PFSK-1 (cell line): ENCODE data around the gene NAA15.

Experiments used
- POLR2AphosphoS5 ChIP-seq: IDR thresholded peaks from 2 replicates; pipeline ENCODE4 v1.6.1; 2012; ENCODE audit warnings: low read depth, mild to moderate bottlenecking, control low read depth, low read length, moderate library complexity
- REST ChIP-seq, 2 experiments: IDR thresholded peaks; 2 replicates each; pipeline versions ENCODE4 v1.6.1 to v1.8.0; 2011 to 2012; ENCODE audit warnings: low read depth in 2 of 2, low read length in 2 of 2, control low read depth in 1 of 2, inconsistent platforms in 1 of 2, mild to moderate bottlenecking in 1 of 2, moderate library complexity in 1 of 2; ENCODE audit not compliant: insufficient read depth in 1 of 2
- SIN3A ChIP-seq: IDR thresholded peaks from 2 replicates; pipeline ENCODE4 v1.6.1; 2012; ENCODE audit warnings: mild to moderate bottlenecking, low read length, moderate library complexity, borderline replicate concordance; ENCODE audit not compliant: insufficient read depth
- TAF1 ChIP-seq: IDR thresholded peaks from 2 replicates; pipeline ENCODE4 v1.6.1; 2012; ENCODE audit warnings: low read length, control low read depth, borderline replicate concordance; ENCODE audit not compliant: insufficient read depth

- TF ChIP-seq REST (IDR thresholded peaks at IDR 0.05; ENCODE audit: insufficient read depth in 1 of 2, low read depth in 2 of 2, low read length in 2 of 2), result no peak
- no peak for TF ChIP-seq TAF1
- no peak for TF ChIP-seq POLR2AphosphoS5
- TF ChIP-seq SIN3A, result no peak
Observed at GRCh38 chr4:139319571-139319970, 18.3 kb downstream of the NAA15 start.
